ENCODE results near the gene SPHK2. TPM values are rescaled to one million over a fixed set of nuclear protein-coding genes. Genes with fewer than 3 reads are reported as not detected.

Gene SPHK2
- total and polyA plus RNA-seq, 2 of the 8 experiments (the other 6 are each of a cell fraction or from before 2014, with no cell fraction given), result 43.9 to 60.9 TPM

GRCh38 chr19:48648134-48648533, 28.8 kb downstream of the SPHK2 start:
- Histone ChIP-seq H3K36me3 (ENCODE audit: control insufficient read depth in 2 of 4, insufficient read depth in 4 of 4, low read length in 3 of 4) (no peaks in the 10 kb centered on the region), H3K23ac (ENCODE audit: insufficient read length) (no peak overlapping the region), H3K79me1 (ENCODE audit: low read depth, low read length) (no peaks in the 10 kb centered on the region), H3K27ac (ENCODE audit: low read depth, low read length) (no peak overlapping the region), H4K5ac (ENCODE audit: insufficient read length, low read depth, low read length) (no peak overlapping the region), H3K79me2 (ENCODE audit: control insufficient read depth in 1 of 2, insufficient read depth in 2 of 2, low read length in 2 of 2) (peaks cover 0 to 11% of the 10 kb centered on the region in 2 experiments; a peak in 2 of 4 replicates), H4K20me1 (replicated peaks in 1 of 2; ENCODE audit: control insufficient read depth in 1 of 2, insufficient read depth in 2 of 2, low read length in 2 of 2) (no peaks in the 10 kb centered on the region), H3K18ac (ENCODE audit: extremely low read depth, low read length) (no peak overlapping the region), H3K27me3 (replicated peaks in 1 of 4; ENCODE audit: control insufficient read depth in 3 of 4, extremely low read depth in 1 of 4, insufficient read depth in 3 of 4, low read length in 3 of 4) (no peaks in the 10 kb centered on the region), H2BK120ac (replicated peaks; ENCODE audit: low read depth, low read length) (no peak overlapping the region), H3K4ac (replicated peaks; ENCODE audit: insufficient read length, low read depth, low read length) (no peak overlapping the region), H2BK20ac (ENCODE audit: low read length) (no peak overlapping the region), H2BK5ac (ENCODE audit: low read depth, low read length) (no peak overlapping the region), H3K4me3 (ENCODE audit: extremely low read depth in 1 of 4, insufficient read depth in 2 of 4, low read depth in 3 of 4, low read length in 4 of 4) (no peak overlapping the region), H2BK15ac (ENCODE audit: low read length) (no peak overlapping the region), H3K56ac (replicated peaks; ENCODE audit: insufficient read length, low read depth, low read length) (no peak overlapping the region), H3K4me2 (ENCODE audit: insufficient read depth in 1 of 2, low read depth in 2 of 2, low read length in 2 of 2) (no peak overlapping the region), H2BK12ac (ENCODE audit: low read depth, low read length) (no peak overlapping the region), H3K9me3 (ENCODE audit: insufficient read depth in 2 of 2, low read depth in 1 of 2, low read length in 1 of 2) (0 out of 4 replicates have a peak, but pooled peaks cover 0 to 3% of the 10 kb centered on the region in 2 experiments), H3K9ac (replicated peaks in 1 of 4; ENCODE audit: extremely low read depth in 1 of 4, low read depth in 3 of 4, low read length in 3 of 4) (no peak overlapping the region), H2AFZ (ENCODE audit: low read length) (no peak overlapping the region), H2AK5ac (ENCODE audit: low read depth, low read length) (no peak overlapping the region), H4K91ac (replicated peaks; ENCODE audit: insufficient read length, low read length) (no peak overlapping the region), H3K23me2 (ENCODE audit: low read depth, low read length) (peaks cover 11% of the 10 kb centered on the region), H3K4me1 (replicated peaks in 1 of 4; ENCODE audit: control insufficient read depth in 3 of 4, insufficient read depth in 4 of 4, low read length in 3 of 4) (peaks cover 0 to 7% (median 1%) of the 10 kb centered on the region in 4 experiments; a peak in 4 of 7 replicates), H4K8ac (ENCODE audit: extremely low read depth, insufficient read depth, low read length) (no peak overlapping the region), H3K14ac (ENCODE audit: insufficient read length) (no peak overlapping the region)
- no peak for FAIRE-seq
- 87% methylated on average over 2 of the region's 2 CpGs; no CpG with 5 or more reads in 1 of the 2 experiments for WGBS, 2 experiments (ENCODE audit: extremely low coverage in 1 of 2, insufficient coverage in 1 of 2, insufficient read length in 1 of 2, insufficient replicate concordance in 2 of 2, low coverage in 1 of 2, low lambda C conversion rate in 2 of 2, missing lambda C conversion rate in 1 of 2)
- DNase-seq (ENCODE audit: low read depth in 1 of 2, low spot score in 2 of 2), result no peak
- CTCF ChIA-PET (ENCODE audit: partially characterized antibody), result interaction anchor here (0.7 kb wide), 2 partner anchors 16 to 169 kb away, joined by 3 read pairs; no protein-coding TSS in a partner anchor
- POLR2A ChIA-PET (ENCODE audit: partially characterized antibody), result interaction anchor here (1.0 kb wide), 1 partner anchor 25 kb away, joined by 4 read pairs; the partner anchor contains the start of gene NTN5
- TF ChIP-seq SIRT6 (IDR thresholded peaks at IDR 0.05; ENCODE audit: low read length), result no peak
- no peak for TF ChIP-seq RXRA (IDR thresholded peaks at IDR 0.05; ENCODE audit: insufficient read depth, low read depth, low read length)
- no peak for TF ChIP-seq TBP (IDR thresholded peaks at IDR 0.05; ENCODE audit: low read depth, low read length)
- TF ChIP-seq PHF8 (conservative IDR thresholded peaks at IDR 0.05; ENCODE audit: low read depth, low read length), result no peak
- TF ChIP-seq BRCA1 (IDR thresholded peaks at IDR 0.05; ENCODE audit: low read depth, low read length), result no peak
- no peak for TF ChIP-seq SP4 (IDR thresholded peaks at IDR 0.05; ENCODE audit: low read length)
- TF ChIP-seq TAF1 (IDR thresholded peaks at IDR 0.05; ENCODE audit: low read depth, low read length), result no peak
- TF ChIP-seq SUZ12 (IDR thresholded peaks at IDR 0.05; ENCODE audit: low read length), result no peak

All from H1 (cell line).